Measurements from ENCODE around the gene PMPCB. TPM values are rescaled to one million over a fixed set of nuclear protein-coding genes. Genes with fewer than 3 reads are reported as not detected.
"Not testable (repeated sequence)": the region's sequence is repeated elsewhere in the genome, so short reads cannot be mapped to it uniquely, and the experiment has no call there.

The PMPCB gene, protein sequence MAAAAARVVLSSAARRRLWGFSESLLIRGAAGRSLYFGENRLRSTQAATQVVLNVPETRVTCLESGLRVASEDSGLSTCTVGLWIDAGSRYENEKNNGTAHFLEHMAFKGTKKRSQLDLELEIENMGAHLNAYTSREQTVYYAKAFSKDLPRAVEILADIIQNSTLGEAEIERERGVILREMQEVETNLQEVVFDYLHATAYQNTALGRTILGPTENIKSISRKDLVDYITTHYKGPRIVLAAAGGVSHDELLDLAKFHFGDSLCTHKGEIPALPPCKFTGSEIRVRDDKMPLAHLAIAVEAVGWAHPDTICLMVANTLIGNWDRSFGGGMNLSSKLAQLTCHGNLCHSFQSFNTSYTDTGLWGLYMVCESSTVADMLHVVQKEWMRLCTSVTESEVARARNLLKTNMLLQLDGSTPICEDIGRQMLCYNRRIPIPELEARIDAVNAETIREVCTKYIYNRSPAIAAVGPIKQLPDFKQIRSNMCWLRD
- total RNA-seq (10 to 100 TPM; 44.5 to 47.0 TPM), polyA plus RNA-seq (ENCODE audit: insufficient read length in 6 of 6) (100 to 1,000 TPM in 2 of 6 donors, 10 to 100 TPM in 4; 81.6 to 104 (median 87.6) TPM)
- long read RNA-seq, donor 1, transcript PMPCB-202 (12 exons, 1,714 nt): minor isoform, 5 of 237 reads
- long read RNA-seq, donor 1, transcript PMPCB-201 (13 exons, 2,472 nt): major isoform, 21 of 237 reads
- long read RNA-seq, donor 1, partial matches to known transcripts: 200 of 237 reads
- long read RNA-seq, donor 1, other reads (novel, unspliced or antisense): 9 of 237 reads
- long read RNA-seq, donor 2, transcript PMPCB-201 (13 exons, 2,472 nt): major isoform, 21 of 72 reads
- long read RNA-seq, donor 2, transcript PMPCB-202 (12 exons, 1,714 nt): minor isoform, 5 of 72 reads
- long read RNA-seq, donor 2, partial matches to known transcripts: 43 of 72 reads
- long read RNA-seq, donor 2, other reads (novel, unspliced or antisense): 0 of 72 reads
- long read RNA-seq, donor 3, transcript PMPCB-201 (13 exons, 2,472 nt): major isoform, 21 of 107 reads
- long read RNA-seq, donor 3, partial matches to known transcripts: 81 of 107 reads
- long read RNA-seq, donor 3, other reads (novel, unspliced or antisense): 0 of 107 reads
- long read RNA-seq, donor 4, transcript PMPCB-201 (13 exons, 2,472 nt): major isoform, 37 of 48 reads
- long read RNA-seq, donor 4, partial matches to known transcripts: 5 of 48 reads
- long read RNA-seq, donor 4, other reads (novel, unspliced or antisense): 3 of 48 reads
- long read RNA-seq, donor 5, transcript PMPCB-201 (13 exons, 2,472 nt): major isoform, 13 of 169 reads
- long read RNA-seq, donor 5, transcript PMPCB-202 (12 exons, 1,714 nt): minor isoform, 5 of 169 reads
- long read RNA-seq, donor 5, partial matches to known transcripts: 143 of 169 reads
- long read RNA-seq, donor 5, other reads (novel, unspliced or antisense): 7 of 169 reads
- long read RNA-seq, donor 6, transcript PMPCB-201 (13 exons, 2,472 nt): major isoform, 18 of 145 reads
- long read RNA-seq, donor 6, partial matches to known transcripts: 122 of 145 reads
- long read RNA-seq, donor 6, other reads (novel, unspliced or antisense): 0 of 145 reads
- long read RNA-seq, donor 7, partial matches to known transcripts: 60 of 89 reads
- long read RNA-seq, donor 7, other reads (novel, unspliced or antisense): 18 of 89 reads
- long read RNA-seq, donor 8, transcript PMPCB-201 (13 exons, 2,472 nt): major isoform, 8 of 97 reads
- long read RNA-seq, donor 8, partial matches to known transcripts: 81 of 97 reads
- long read RNA-seq, donor 8, other reads (novel, unspliced or antisense): 5 of 97 reads
- long read RNA-seq, donor 9, partial matches to known transcripts: 0 of 1 reads
- long read RNA-seq, donor 9, other reads (novel, unspliced or antisense): 0 of 1 reads
- long read RNA-seq, donor 10, transcript PMPCB-201 (13 exons, 2,472 nt): major isoform, 20 of 28 reads
- long read RNA-seq, donor 10, partial matches to known transcripts: 0 of 28 reads
- long read RNA-seq, donor 10, other reads (novel, unspliced or antisense): 4 of 28 reads
- long read RNA-seq, donor 11, transcript PMPCB-201 (13 exons, 2,472 nt): major isoform, 11 of 150 reads
- long read RNA-seq, donor 11, transcript PMPCB-202 (12 exons, 1,714 nt): minor isoform, 7 of 150 reads
- long read RNA-seq, donor 11, partial matches to known transcripts: 127 of 150 reads
- long read RNA-seq, donor 11, other reads (novel, unspliced or antisense): 0 of 150 reads
- long read RNA-seq, donor 12, transcript PMPCB-201 (13 exons, 2,472 nt): major isoform, 9 of 114 reads
- long read RNA-seq, donor 12, partial matches to known transcripts: 94 of 114 reads
- long read RNA-seq, donor 12, other reads (novel, unspliced or antisense): 5 of 114 reads

- TF ChIP-seq, protein P1, sequence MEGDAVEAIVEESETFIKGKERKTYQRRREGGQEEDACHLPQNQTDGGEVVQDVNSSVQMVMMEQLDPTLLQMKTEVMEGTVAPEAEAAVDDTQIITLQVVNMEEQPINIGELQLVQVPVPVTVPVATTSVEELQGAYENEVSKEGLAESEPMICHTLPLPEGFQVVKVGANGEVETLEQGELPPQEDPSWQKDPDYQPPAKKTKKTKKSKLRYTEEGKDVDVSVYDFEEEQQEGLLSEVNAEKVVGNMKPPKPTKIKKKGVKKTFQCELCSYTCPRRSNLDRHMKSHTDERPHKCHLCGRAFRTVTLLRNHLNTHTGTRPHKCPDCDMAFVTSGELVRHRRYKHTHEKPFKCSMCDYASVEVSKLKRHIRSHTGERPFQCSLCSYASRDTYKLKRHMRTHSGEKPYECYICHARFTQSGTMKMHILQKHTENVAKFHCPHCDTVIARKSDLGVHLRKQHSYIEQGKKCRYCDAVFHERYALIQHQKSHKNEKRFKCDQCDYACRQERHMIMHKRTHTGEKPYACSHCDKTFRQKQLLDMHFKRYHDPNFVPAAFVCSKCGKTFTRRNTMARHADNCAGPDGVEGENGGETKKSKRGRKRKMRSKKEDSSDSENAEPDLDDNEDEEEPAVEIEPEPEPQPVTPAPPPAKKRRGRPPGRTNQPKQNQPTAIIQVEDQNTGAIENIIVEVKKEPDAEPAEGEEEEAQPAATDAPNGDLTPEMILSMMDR (IDR thresholded peaks at IDR 0.05): peak; percentile 91 to 97
- intact Hi-C loops (cut with DNase I): no loop called here
- Histone ChIP-seq H3K4me3 (peak within 1 kb of the TSS; percentile 85 to 86), H3K36me3 (peaks cover 9 to 30% of the 10 kb centered on the region in 2 donors), H3K9me3 (no peaks in the 10 kb centered on the region), H3K27me3 (no peaks in the 10 kb centered on the region), H3K4me1 (peaks cover 7 to 34% of the 10 kb centered on the region in 2 donors), H3K27ac (peak within 1 kb of the TSS; percentile 83)
- DNase-seq (peak; percentile 89 to 97 (median 95)), ATAC-seq (peak; percentile 100)
Observed at GRCh38 chr7:103296901-103297836, at the start of gene PMPCB. PMPCB (plus strand) TSS chr7:103297435; CDS start chr7:103297460, 25 bp downstream.

DNA sequence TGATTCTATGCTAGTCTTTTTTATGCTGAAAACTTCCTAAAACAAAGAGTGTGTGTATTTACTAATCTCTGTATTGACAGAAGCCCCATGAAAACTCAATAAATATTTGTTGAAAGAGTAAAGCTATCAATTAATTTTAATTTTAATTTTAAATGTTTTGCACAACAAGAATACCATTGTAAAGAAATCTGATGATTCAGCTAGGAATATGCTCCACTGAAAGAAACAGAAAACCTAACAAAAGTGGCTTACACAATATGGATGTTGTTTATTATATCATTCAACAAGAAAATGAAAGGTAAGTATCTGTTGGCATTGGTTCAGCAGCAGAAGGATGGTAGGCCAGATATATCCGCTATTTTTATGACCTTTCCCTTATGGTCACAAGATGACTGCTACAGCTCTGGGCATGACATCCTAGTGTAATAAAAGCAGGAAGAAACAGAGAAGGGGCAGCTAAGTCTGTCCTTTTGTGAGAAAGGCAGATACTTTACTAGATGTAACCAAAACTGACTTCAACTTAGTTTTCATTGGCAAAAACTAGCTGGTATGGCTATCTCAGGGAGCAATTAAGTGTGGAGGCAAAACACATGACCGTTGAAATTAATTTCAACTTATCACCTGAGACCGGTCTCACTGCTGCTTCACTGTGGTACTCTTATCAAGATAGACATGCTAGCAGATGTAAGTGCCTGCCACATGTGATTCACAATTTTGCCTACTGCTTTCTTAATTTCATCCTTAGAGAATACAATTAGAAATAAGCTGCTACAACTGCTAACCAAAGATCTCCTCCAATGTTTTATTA, 43.3 kb upstream of the PMPCB start:
- H3K4me1 ChIP-seq; H3K4me3 ChIP-seq; H3K27me3 ChIP-seq; ATAC-seq; intact Hi-C loops (cut with DNase I); H3K36me3 ChIP-seq; H3K27ac ChIP-seq; H3K9me3 ChIP-seq; DNase-seq: not testable (repeated sequence)

GRCh38 chr7:103264054-103264453, 33.2 kb upstream of the PMPCB start:
- ATAC-seq; DNase-seq; H3K4me3 ChIP-seq; intact Hi-C loops (cut with DNase I); H3K27me3 ChIP-seq; H3K4me1 ChIP-seq; H3K9me3 ChIP-seq; H3K27ac ChIP-seq; H3K36me3 ChIP-seq: not testable (repeated sequence)

DNA sequence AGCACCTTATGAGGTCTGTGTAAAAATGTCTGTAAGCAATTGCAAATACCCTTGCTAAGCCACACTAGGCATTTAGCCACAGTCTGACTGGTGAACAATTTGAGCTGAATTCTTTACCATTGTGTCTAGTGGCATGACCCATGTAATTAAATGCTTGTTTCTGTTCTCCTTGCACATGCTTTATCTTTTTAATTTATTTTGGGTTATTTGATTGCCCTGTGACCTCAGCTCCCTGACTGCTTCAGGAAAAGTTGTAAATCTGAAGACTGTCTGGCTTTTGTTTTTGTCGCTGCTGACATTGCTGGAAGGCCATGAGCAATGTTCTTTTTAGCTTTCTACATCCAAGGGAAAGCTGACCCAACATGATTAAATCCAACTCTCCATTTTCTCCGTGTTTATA, 31.0 kb upstream of the PMPCB start:
- H3K36me3 ChIP-seq; H3K4me1 ChIP-seq; DNase-seq; intact Hi-C loops (cut with DNase I); H3K4me3 ChIP-seq; H3K9me3 ChIP-seq; H3K27me3 ChIP-seq; H3K27ac ChIP-seq; ATAC-seq: not testable (repeated sequence)

- H3K36me3 ChIP-seq; H3K9me3 ChIP-seq; H3K4me1 ChIP-seq; H3K27me3 ChIP-seq; H3K4me3 ChIP-seq; ATAC-seq; H3K27ac ChIP-seq; intact Hi-C loops (cut with DNase I): not testable (repeated sequence)
- DNase-seq: peak in 1 of 4 donors; percentile 2
Observed at GRCh38 chr7:103273374-103273773, 23.9 kb upstream of the PMPCB start.

DNA sequence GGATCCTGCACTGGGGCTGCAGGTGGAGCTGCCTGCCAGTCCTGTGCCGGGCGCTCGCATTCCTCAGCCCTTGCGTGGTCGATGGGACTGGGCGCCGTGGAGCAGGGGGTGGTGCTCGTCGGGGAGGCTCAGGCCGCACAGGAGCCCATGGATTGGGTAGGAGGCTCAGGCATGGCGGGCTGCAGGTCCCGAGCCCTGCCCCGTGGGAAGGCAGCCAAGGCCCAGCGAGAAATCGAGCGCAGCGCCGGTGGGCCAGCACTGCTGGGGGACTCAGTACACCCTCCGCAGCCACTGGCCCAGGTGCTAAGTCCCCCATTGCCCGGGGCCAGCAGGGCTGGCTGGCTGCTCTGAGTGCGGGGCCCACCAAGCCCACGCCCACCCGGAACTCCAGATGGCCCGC, 22.4 kb upstream of the PMPCB start:
- H3K27me3 ChIP-seq; H3K27ac ChIP-seq; H3K9me3 ChIP-seq; H3K4me1 ChIP-seq; H3K4me3 ChIP-seq; intact Hi-C loops (cut with DNase I); H3K36me3 ChIP-seq; ATAC-seq: not testable (repeated sequence)
- DNase-seq: peak in 1 of 4 donors; percentile 45

- H3K27ac ChIP-seq; H3K36me3 ChIP-seq; H3K4me3 ChIP-seq; ATAC-seq; DNase-seq; H3K9me3 ChIP-seq; intact Hi-C loops (cut with DNase I): not testable (repeated sequence)
- peaks cover 0 to 17% of the 10 kb centered on the region in 2 donors for H3K4me1 ChIP-seq
- peaks cover 0 to 20% of the 10 kb centered on the region in 2 donors for H3K27me3 ChIP-seq
Observed at GRCh38 chr7:103278195-103278594, 19.0 kb upstream of the PMPCB start.

- intact Hi-C loops (cut with DNase I); H3K36me3 ChIP-seq; H3K9me3 ChIP-seq: not testable (repeated sequence)
- H3K4me3 ChIP-seq: peak overlapping the region; percentile 50 to 56
- H3K27ac ChIP-seq: peak overlapping the region in 1 of 2 donors; percentile 7
- DNase-seq (peak in 2 of 4 donors; percentile 3 to 8), ATAC-seq (peak; percentile 79)
- H3K4me1 ChIP-seq: peaks cover 0 to 17% of the 10 kb centered on the region in 2 donors
- H3K27me3 ChIP-seq: peaks cover 0 to 20% of the 10 kb centered on the region in 2 donors
Observed at GRCh38 chr7:103279636-103279962, 17.6 kb upstream of the PMPCB start.

Measured in left lung (tissue), 14 donors.